HTR-8/SVneo (cell line): ENCODE data around the gene MTERF4.

ENCODE experiments used
- DNase-seq: peaks from one replicate; pipeline ENCODE4 v3.0.0; 2011; ENCODE audit warnings: low spot score, mixed read lengths; ENCODE audit not compliant: insufficient read length
- FAIRE-seq: peaks from 2 replicates; lab custom pipeline; 2011; peaks lifted over from hg19 to GRCh38; lab: Jason Lieb, UNC

The MTERF4 gene

GRCh38 chr2:241092677-241093076, 9.4 kb downstream of the MTERF4 start:
- DNase-seq (no peak), FAIRE-seq (no peak)

- FAIRE-seq (no peak), DNase-seq (no peak)
Measured at GRCh38 chr2:241091734-241092445, 10.2 kb downstream of the MTERF4 start.

- DNase-seq: no peak
- FAIRE-seq: no peak
Measured at GRCh38 chr2:241091201-241091600, 10.9 kb downstream of the MTERF4 start.

GRCh38 chr2:241088791-241089732, 13.0 kb downstream of the MTERF4 start:
- DNase-seq (no peak), FAIRE-seq (no peak)

- DNase-seq (no peak), FAIRE-seq (no peak)
Measured at GRCh38 chr2:241088376-241088775, 13.7 kb downstream of the MTERF4 start.

GRCh38 chr2:241087420-241088268, 14.4 kb downstream of the MTERF4 start:
- FAIRE-seq (no peak), DNase-seq (no peak)

GRCh38 chr2:241084856-241085444, 17.1 kb downstream of the MTERF4 start:
- DNase-seq: no peak
- no peak for FAIRE-seq

GRCh38 chr2:241083091-241083415, 19.0 kb downstream of the MTERF4 start:
- DNase-seq (no peak), FAIRE-seq (no peak)

- DNase-seq: no peak
- no peak for FAIRE-seq
Measured at GRCh38 chr2:241082341-241083090, 19.6 kb downstream of the MTERF4 start.

GRCh38 chr2:241081643-241082340, 20.3 kb downstream of the MTERF4 start:
- DNase-seq (no peak), FAIRE-seq (no peak)

- no peak for FAIRE-seq
- DNase-seq: no peak
Measured at GRCh38 chr2:241081190-241081642, 20.9 kb downstream of the MTERF4 start.

- no peak for FAIRE-seq
Measured at GRCh38 chr2:241080405-241081189, 21.5 kb downstream of the MTERF4 start.

GRCh38 chr2:241074901-241075540, 27.1 kb downstream of the MTERF4 start:
- DNase-seq: no peak
- FAIRE-seq: no peak

More at GRCh38 chr2:241080405-241081189, 21.5 kb downstream of the MTERF4 start:
- DNase-seq: no peak

GRCh38 chr2:241074065-241074818, 27.8 kb downstream of the MTERF4 start:
- FAIRE-seq (no peak), DNase-seq (no peak)

GRCh38 chr2:241073166-241074064, 28.7 kb downstream of the MTERF4 start:
- no peak for FAIRE-seq
- no peak for DNase-seq
